HG02852 (cell line): Measurements from ENCODE around the gene PFDN1.

ENCODE experiments used
- ATAC-seq: cut with Tn5 transposase; IDR thresholded peaks from one replicate; pipeline ENCODE4 v1.9.1; 2021; ENCODE audit warnings: mild to moderate bottlenecking, moderate library complexity; ENCODE audit not compliant: unreplicated experiment

Gene PFDN1

DNA sequence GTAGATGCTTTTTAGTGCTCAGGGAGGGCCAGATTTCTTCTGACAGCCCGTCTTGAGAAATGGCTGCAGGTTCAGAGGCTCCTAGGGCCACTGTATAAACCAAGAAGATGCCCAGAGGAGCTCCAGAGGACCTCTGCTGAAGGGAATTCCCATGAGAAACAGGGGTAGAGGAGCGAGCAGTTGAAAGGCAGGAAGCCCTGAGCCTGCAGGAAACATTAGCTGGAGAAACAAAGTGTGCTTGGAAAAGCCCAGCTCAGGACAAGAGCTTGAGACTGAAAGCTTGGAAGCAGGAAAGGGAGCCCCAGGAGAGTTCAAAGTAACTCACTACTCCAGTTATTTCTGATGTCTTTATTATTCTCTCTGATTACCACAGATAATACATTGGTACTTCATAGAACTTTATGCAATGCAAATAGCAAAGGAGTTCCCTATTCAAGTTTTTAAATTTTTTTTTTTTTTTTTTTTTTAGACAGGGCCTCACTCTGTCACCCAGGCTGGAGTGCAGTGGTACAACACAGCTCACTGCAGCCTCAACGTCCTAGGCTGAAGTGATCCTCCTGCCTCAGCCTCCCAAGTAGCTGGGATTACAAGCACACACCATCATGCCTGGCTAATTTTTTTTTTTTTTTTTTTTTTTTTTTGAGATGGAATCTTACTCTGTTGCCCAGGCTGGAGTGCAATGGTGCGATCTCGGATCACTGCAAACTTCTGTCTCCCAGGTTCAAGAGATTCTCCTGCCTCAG lies 27.0 kb upstream of the PFDN1 start:
- no peak for ATAC-seq

DNA sequence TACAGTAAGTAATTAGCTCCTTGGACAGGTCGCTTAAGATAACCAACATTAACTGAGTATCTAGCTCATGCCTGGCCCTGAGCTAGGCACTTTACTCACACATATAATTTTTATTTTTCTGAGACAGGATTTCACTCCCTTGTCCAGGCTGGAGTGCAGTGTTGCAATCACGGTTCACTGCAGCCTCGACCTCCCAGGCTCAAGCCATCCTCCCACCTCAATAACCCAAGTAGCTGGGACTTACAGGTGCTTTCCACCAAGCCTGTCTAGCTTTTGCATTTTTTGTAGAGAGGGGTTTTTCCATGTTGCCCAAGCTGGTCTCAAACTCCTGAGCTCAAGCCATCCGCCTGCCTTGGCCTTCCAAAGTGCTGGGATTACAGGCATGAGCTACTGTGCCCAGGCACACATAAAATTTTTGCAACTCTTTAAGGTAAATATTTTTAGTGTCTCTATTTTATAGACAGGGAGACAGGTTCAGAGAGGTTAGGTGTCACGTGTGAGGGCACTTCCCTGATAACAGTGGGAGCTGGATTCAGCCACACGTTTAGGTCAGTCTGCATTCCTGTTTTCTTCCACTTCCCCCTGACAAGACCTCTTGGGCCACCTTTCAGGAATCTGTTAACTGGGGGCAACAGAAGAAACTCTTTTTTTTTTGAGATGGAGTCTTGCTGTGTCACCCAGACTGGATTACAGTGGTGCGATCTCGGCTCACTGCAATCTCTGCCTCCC lies 25.3 kb upstream of the PFDN1 start:
- no peak for ATAC-seq

- ATAC-seq: no peak
These were observed 24.7 kb upstream of the PFDN1 start for GRCh38 chr5:140327589-140327988.

DNA sequence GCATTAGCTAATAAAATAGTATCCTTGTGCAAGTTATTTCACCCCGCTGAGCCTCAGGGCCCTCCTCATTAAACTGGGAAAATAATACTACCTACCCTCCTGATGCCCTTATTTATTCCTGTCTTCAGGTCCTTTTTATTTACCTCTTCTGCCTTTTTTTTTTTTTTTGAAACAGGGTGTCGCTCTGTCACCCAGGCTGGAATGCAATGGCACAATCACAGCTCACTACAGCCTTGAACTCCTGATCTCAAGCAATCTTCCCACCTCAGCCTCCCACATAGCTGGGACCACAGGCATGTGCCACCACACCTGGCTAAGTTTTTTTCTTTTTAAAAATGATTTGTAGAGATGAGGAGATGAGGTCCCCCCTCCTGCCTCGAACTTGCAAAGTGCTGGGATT lies 22.6 kb upstream of the PFDN1 start:
- ATAC-seq: no peak

GRCh38 chr5:140324617-140325241 lies 21.8 kb upstream of the PFDN1 start:
- no peak for ATAC-seq

- ATAC-seq: no peak
These were observed 21.2 kb upstream of the PFDN1 start for GRCh38 chr5:140324041-140324600.

GRCh38 chr5:140322751-140323731 lies 20.1 kb upstream of the PFDN1 start:
- no peak for ATAC-seq

GRCh38 chr5:140321796-140322195 lies 18.9 kb upstream of the PFDN1 start:
- no peak for ATAC-seq

DNA sequence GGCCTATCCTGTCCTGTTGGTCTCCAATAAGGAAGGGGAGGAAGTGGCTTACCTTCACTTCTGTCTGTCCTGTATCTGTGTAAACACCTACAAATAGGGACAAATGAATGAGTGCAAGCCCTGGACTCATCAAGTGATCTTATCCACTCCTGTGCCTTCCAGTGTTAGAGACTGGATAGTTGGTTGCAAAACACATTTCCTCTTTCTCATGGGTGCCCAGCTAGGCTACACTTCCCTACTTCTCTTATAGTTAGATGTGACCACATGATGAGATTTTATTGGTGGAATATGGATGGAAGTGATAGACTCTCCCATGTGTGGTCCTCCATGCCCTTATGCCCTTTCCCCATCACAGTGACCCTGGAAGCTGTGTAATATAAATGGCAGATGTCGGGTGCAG lies 16.9 kb upstream of the PFDN1 start:
- ATAC-seq: no peak

DNA sequence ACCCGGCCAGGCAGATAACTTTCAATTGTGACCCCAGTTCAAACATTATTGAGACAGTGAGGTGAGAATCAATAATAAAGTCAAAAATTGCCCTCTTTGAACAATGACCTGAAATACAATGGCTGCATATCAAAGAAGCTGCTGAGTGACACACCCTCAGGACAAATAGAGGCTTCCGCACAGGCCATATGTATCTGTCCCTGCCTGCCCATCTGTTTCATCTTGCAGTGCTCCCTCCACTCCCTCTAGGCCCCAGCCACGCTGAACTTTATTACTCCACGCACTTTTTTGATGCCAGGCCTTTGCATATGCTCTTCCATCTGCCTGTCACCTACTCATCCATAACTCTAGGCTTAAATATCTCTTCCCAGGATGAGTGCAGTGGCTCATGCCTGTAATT lies 15.9 kb upstream of the PFDN1 start:
- no peak for ATAC-seq

- no peak for ATAC-seq
These were observed 15.0 kb upstream of the PFDN1 start for GRCh38 chr5:140317859-140318258.

DNA sequence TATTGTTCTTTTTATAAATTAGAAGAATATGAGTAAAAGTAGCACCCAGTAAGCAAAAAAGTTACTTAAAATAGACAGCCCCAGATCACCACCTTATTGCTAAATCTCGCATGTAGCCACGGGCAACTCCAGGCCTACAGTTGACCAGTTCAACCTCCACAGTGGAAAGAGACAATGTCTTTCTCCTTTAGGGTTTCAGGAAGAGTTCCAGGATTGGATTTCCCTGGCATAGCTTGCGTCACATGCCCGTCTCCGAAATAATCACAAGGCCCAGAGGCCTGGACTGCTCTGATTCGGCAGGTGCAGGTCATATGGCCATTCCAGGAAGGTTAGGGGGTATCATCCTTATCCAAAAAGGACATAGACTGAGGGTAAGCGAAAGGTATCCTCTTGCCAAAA lies 9.9 kb upstream of the PFDN1 start:
- ATAC-seq: no peak

GRCh38 chr5:140312067-140312790 lies 9.3 kb upstream of the PFDN1 start:
- no peak for ATAC-seq

DNA sequence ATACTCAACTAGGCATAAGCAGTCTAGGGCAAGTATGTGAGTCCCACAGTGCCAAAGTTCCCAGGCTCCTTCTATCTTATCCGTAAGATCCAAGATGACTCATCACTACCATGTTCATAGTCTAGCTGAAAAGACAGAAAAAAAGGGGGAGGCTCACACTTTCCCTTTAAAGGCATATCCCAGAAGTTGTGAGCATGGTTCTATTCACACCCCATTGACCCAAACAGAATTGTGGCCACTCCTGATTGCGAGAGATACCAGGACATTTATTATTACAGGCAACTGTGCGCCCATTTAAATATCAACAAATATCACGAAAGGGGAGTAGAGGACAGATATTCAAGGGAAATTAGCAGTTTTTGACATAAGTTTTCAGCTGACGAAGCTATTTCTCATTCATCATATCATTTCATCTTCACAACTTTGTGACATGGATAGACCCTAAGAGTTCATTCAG lies 8.1 kb upstream of the PFDN1 start:
- ATAC-seq: no peak

GRCh38 chr5:140310434-140310833 lies 7.5 kb upstream of the PFDN1 start:
- no peak for ATAC-seq

DNA sequence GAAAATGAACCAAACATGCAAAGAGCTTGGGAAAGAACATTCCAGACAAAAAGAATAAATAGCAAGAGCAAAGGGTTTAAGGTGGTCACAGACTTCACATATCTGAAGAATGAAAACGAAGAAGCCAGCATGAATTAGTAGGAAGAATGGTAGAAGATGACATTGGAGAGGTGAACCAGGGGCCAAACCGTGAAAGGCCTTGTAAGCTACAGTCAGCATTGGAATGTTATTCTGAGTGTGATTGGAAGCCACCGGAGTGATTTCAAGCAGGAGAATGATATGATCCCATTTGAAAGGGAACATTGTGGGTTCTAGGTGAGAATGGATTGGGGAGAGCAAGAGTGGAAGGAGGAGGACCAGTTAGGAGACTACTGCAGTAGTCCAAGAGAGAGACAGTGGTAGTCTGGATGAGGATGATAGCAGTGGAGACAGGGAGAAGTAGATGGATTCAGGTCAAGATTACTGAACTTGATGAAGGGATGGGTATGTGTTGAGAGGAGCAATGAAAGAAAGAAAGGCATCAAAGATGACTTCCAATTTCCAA lies 6.9 kb upstream of the PFDN1 start:
- no peak for ATAC-seq

DNA sequence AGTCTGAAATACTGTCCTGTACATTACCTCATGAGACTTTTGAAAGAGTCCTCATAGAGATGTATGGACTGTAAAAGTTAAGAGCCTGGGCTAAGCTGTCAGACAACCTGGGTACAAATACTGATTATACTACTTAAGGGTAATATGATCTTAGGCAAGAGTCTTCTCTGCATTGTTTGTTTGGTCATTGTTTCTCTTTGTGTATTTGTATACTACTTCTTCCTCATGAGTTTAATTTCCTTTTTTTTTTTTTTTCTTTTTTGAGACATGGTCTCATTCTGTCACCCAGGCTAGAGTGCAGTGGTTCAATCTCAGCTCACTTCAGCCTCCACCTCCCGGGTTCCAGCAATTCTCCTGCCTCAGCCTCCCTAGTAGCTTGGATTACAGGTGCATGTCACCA lies 2.6 kb upstream of the PFDN1 start:
- ATAC-seq: no peak

GRCh38 chr5:140303966-140304365 lies 1.1 kb upstream of the PFDN1 start:
- ATAC-seq: no peak

GRCh38 chr5:140301136-140301535 lies 1.8 kb downstream of the PFDN1 start:
- ATAC-seq: no peak

DNA sequence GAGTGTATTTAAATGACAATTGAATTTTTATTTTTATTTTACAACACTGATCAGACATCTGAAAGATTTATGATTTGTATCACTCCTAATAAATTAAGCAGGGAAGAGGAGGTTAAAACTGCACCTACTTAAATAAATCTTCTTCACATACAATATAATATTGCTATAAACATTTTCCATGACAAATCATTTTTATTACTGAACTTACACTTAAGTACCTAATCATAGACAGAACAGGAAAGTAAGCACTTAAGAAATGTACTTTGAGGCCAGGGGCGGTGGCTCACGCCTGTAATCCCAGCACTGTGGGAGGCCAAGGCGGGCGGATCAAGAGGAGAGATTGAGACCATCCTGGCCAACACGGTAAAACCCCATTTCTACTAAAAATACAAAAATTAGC lies 3.8 kb downstream of the PFDN1 start:
- ATAC-seq: no peak
